ENCODE results near the gene NDUFV1. TPM values are rescaled to one million over a fixed set of nuclear protein-coding genes. Genes with fewer than 3 reads are reported as not detected.
"Not testable (repeated sequence)": the region's sequence is repeated elsewhere in the genome, so short reads cannot be mapped to it uniquely, and the experiment has no call there.

The NDUFV1 gene
- polyA plus RNA-seq, 3 donors: 194 to 244 (median 244) TPM

GRCh38 chr11:67583247-67584204 lies 23.2 kb upstream of the NDUFV1 start, which contains the start of gene GSTP1:
GSTP1 (plus strand) TSS chr11:67583812; CDS start chr11:67583844, 32 bp downstream.
- DNase-seq: peak; percentile 95

GRCh38 chr11:67584205-67584880 lies 22.4 kb upstream of the NDUFV1 start:
- peak; percentile 62 for DNase-seq

GRCh38 chr11:67584881-67585873 lies 21.6 kb upstream of the NDUFV1 start:
- no peak for DNase-seq

- no peak for DNase-seq
Observed at GRCh38 chr11:67585911-67586310, 20.8 kb upstream of the NDUFV1 start.

- no peak for DNase-seq
Observed at GRCh38 chr11:67586568-67587250, 20.0 kb upstream of the NDUFV1 start.

- DNase-seq: no peak
Observed at GRCh38 chr11:67588136-67588503, 18.6 kb upstream of the NDUFV1 start.

- not testable (repeated sequence) for DNase-seq
Observed at GRCh38 chr11:67588899-67589415, 17.8 kb upstream of the NDUFV1 start.

- DNase-seq: no peak
Observed at GRCh38 chr11:67592880-67593564, 13.7 kb upstream of the NDUFV1 start.

GRCh38 chr11:67593565-67593905 lies 13.2 kb upstream of the NDUFV1 start:
- no peak for DNase-seq

GRCh38 chr11:67594480-67594879 lies 12.3 kb upstream of the NDUFV1 start:
- no peak for DNase-seq

GRCh38 chr11:67596753-67597300 lies 9.9 kb upstream of the NDUFV1 start:
- DNase-seq: no peak

- DNase-seq: not testable (repeated sequence)
Observed at GRCh38 chr11:67597458-67597857, 9.3 kb upstream of the NDUFV1 start.

- DNase-seq: not testable (repeated sequence)
Observed at GRCh38 chr11:67597963-67598362, 8.8 kb upstream of the NDUFV1 start.

- DNase-seq: no peak
Observed at GRCh38 chr11:67599149-67599548, 7.6 kb upstream of the NDUFV1 start.

- DNase-seq: no peak
Observed at GRCh38 chr11:67600324-67601029, 6.3 kb upstream of the NDUFV1 start.

GRCh38 chr11:67601098-67601497 lies 5.6 kb upstream of the NDUFV1 start:
- no peak for DNase-seq

GRCh38 chr11:67604119-67604518 lies 2.6 kb upstream of the NDUFV1 start:
- DNase-seq: not testable (repeated sequence)

- DNase-seq: no peak
Observed at GRCh38 chr11:67604815-67605214, 1.9 kb upstream of the NDUFV1 start.
